Fibroblast of villous mesenchyme (primary cell): ENCODE results near the gene ZNF23. TPM values are rescaled to one million over a fixed set of nuclear protein-coding genes. Genes with fewer than 3 reads are reported as not detected.
A peak's percentile ranks its signal among the peaks of the same experiment; 100 is the strongest.

Source experiments
- DNase-seq: peaks from one replicate; pipeline ENCODE4 v3.0.0-alpha.2; 2010; ENCODE audit warnings: low read depth
- H3K4me3 ChIP-seq: 2 replicates; pipeline ENCODE4 v1.5.1; 2011; ENCODE audit warnings: low read depth, mild to moderate bottlenecking, low read length
- CTCF ChIP-seq: IDR thresholded peaks from 2 replicates; pipeline ENCODE4 v1.5.1; 2012; ENCODE audit warnings: low read depth, mild to moderate bottlenecking, low read length; ENCODE audit not compliant: insufficient read depth
- total RNA-seq: library from RNA; depleted of rRNA; stranded (reverse); fragments of >200 nt; gene quantifications from 2 replicates; pipeline ENCODE4 v1.2.3, GENCODE V29; 2012

The ZNF23 gene
- total RNA-seq, 1 donor: 14.7 TPM

GRCh38 chr16:71431176-71431575 lies 30.9 kb downstream of the ZNF23 start:
- H3K4me3 ChIP-seq: no peak overlapping the region
- no peak for TF ChIP-seq CTCF
- DNase-seq: no peak

- no peak overlapping the region for H3K4me3 ChIP-seq
- no peak for TF ChIP-seq CTCF
- DNase-seq: no peak
Observed at GRCh38 chr16:71430744-71431143, 31.3 kb downstream of the ZNF23 start.

GRCh38 chr16:71429581-71429980 lies 32.5 kb downstream of the ZNF23 start:
- no peak overlapping the region for H3K4me3 ChIP-seq
- no peak for DNase-seq
- TF ChIP-seq CTCF: no peak

GRCh38 chr16:71428883-71429282 lies 33.2 kb downstream of the ZNF23 start:
- no peak for TF ChIP-seq CTCF
- peak; percentile 58 for DNase-seq
- H3K4me3 ChIP-seq: no peak overlapping the region

GRCh38 chr16:71428385-71428784 lies 33.7 kb downstream of the ZNF23 start:
- no peak overlapping the region for H3K4me3 ChIP-seq
- no peak for DNase-seq
- no peak for TF ChIP-seq CTCF

- no peak for DNase-seq
- TF ChIP-seq CTCF: no peak
- no peak overlapping the region for H3K4me3 ChIP-seq
Observed at GRCh38 chr16:71426880-71427615, 35.0 kb downstream of the ZNF23 start.

GRCh38 chr16:71426069-71426879 lies 35.8 kb downstream of the ZNF23 start:
- TF ChIP-seq CTCF: no peak
- DNase-seq: peak; percentile 74
- H3K4me3 ChIP-seq: peak overlapping the region; percentile 49
